HEK293 (cell line): Measurements from ENCODE around the gene LTBP1.

Experiments used
- BCL11A ChIP-seq: fragments of 450-650 bp; formaldehyde crosslinking; IDR thresholded peaks from 2 replicates; pipeline ENCODE4 v1.5.1; 2016; ENCODE audit warnings: low read depth, missing biosample characterization, missing genetic modification characterization
- HOXC10 ChIP-seq: sonication (generic); formaldehyde crosslinking; IDR thresholded peaks from 2 replicates; pipeline ENCODE4 v1.8.1; 2023; ENCODE audit warnings: mild to moderate bottlenecking, missing genetic modification reagents
- YY1 ChIP-seq: fragments of 450-650 bp; formaldehyde crosslinking; IDR thresholded peaks from 2 replicates; pipeline ENCODE4 v1.5.1; 2018; ENCODE audit warnings: missing biosample characterization, missing genetic modification characterization
- ZBTB1 ChIP-seq: fragments of 450-650 bp; formaldehyde crosslinking; IDR thresholded peaks from 2 replicates; pipeline ENCODE4 v1.5.1; 2016; ENCODE audit warnings: missing biosample characterization, missing genetic modification characterization
- ZNF354C ChIP-seq: fragments of 450-650 bp; formaldehyde crosslinking; IDR thresholded peaks from 2 replicates; pipeline ENCODE4 v1.5.1; 2016; ENCODE audit warnings: missing biosample characterization, missing genetic modification characterization, low read depth, borderline replicate concordance
- ZNF837 ChIP-seq: fragments of 450-650 bp; formaldehyde crosslinking; IDR thresholded peaks from 2 replicates; pipeline ENCODE4 v1.5.1; 2016; ENCODE audit warnings: missing biosample characterization, missing genetic modification characterization
- ZSCAN4 ChIP-seq: fragments of 450-650 bp; formaldehyde crosslinking; IDR thresholded peaks from 2 replicates; pipeline ENCODE4 v1.5.1; 2017; ENCODE audit warnings: missing biosample characterization, missing genetic modification characterization
- TF ChIP-seq, protein P1 (sequence below): fragments of 450-650 bp; formaldehyde crosslinking; IDR thresholded peaks from 2 replicates; pipeline ENCODE4 v1.5.1; 2016; ENCODE audit warnings: missing biosample characterization, missing genetic modification characterization
- TF ChIP-seq, protein P2 (sequence below): fragments of 450-650 bp; formaldehyde crosslinking; IDR thresholded peaks from 2 replicates; pipeline ENCODE4 v1.5.1; 2016; ENCODE audit warnings: missing biosample characterization, missing genetic modification characterization

DNA sequence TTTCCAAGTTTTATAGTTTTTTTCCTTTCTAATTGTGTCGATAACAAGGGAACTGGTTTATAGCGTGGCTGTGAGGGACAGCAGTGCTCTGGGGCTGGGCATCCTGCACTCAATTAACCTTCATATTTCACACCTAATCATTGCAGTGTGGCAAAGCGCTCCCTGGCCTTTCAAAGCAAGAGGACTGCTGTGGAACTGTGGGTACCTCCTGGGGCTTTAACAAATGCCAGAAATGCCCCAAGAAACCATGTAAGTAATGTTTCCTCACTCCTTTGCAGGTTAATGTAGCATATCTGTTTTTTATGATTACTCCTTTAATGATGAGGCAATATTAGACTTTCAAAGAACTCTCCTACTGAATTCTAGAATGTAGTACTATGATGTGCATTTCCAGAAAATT, 270.7 kb downstream of the LTBP1 start:
- no peak for TF ChIP-seq ZNF354C (tag by site-specific recombination)
- TF ChIP-seq, protein P1, sequence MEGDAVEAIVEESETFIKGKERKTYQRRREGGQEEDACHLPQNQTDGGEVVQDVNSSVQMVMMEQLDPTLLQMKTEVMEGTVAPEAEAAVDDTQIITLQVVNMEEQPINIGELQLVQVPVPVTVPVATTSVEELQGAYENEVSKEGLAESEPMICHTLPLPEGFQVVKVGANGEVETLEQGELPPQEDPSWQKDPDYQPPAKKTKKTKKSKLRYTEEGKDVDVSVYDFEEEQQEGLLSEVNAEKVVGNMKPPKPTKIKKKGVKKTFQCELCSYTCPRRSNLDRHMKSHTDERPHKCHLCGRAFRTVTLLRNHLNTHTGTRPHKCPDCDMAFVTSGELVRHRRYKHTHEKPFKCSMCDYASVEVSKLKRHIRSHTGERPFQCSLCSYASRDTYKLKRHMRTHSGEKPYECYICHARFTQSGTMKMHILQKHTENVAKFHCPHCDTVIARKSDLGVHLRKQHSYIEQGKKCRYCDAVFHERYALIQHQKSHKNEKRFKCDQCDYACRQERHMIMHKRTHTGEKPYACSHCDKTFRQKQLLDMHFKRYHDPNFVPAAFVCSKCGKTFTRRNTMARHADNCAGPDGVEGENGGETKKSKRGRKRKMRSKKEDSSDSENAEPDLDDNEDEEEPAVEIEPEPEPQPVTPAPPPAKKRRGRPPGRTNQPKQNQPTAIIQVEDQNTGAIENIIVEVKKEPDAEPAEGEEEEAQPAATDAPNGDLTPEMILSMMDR (tag by site-specific recombination), result no peak
- no peak for TF ChIP-seq HOXC10 (CRISPR knock-in tag)
- TF ChIP-seq YY1, result no peak
- TF ChIP-seq ZNF837, result no peak
- TF ChIP-seq ZBTB1 (tag by site-specific recombination), result no peak
- TF ChIP-seq, protein P2, sequence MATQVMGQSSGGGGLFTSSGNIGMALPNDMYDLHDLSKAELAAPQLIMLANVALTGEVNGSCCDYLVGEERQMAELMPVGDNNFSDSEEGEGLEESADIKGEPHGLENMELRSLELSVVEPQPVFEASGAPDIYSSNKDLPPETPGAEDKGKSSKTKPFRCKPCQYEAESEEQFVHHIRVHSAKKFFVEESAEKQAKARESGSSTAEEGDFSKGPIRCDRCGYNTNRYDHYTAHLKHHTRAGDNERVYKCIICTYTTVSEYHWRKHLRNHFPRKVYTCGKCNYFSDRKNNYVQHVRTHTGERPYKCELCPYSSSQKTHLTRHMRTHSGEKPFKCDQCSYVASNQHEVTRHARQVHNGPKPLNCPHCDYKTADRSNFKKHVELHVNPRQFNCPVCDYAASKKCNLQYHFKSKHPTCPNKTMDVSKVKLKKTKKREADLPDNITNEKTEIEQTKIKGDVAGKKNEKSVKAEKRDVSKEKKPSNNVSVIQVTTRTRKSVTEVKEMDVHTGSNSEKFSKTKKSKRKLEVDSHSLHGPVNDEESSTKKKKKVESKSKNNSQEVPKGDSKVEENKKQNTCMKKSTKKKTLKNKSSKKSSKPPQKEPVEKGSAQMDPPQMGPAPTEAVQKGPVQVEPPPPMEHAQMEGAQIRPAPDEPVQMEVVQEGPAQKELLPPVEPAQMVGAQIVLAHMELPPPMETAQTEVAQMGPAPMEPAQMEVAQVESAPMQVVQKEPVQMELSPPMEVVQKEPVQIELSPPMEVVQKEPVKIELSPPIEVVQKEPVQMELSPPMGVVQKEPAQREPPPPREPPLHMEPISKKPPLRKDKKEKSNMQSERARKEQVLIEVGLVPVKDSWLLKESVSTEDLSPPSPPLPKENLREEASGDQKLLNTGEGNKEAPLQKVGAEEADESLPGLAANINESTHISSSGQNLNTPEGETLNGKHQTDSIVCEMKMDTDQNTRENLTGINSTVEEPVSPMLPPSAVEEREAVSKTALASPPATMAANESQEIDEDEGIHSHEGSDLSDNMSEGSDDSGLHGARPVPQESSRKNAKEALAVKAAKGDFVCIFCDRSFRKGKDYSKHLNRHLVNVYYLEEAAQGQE, result no peak
- TF ChIP-seq BCL11A, result no peak
- TF ChIP-seq ZSCAN4 (tag by site-specific recombination), result no peak
